ENCODE measurements around the gene GASK1A. TPM values are rescaled to one million over a fixed set of nuclear protein-coding genes. Genes with fewer than 3 reads are reported as not detected.

Gene GASK1A
- total and polyA plus RNA-seq, 11 donors = 0.19 to 2.5 (median 0.51) TPM

- Histone ChIP-seq H3K9me3 (no peaks in the 10 kb centered on the region), H3K36me3 (no peaks in the 10 kb centered on the region), H3K27me3 (no peaks in the 10 kb centered on the region), H3K4me1 (peaks cover 0 to 16% (median 3%) of the 10 kb centered on the region in 12 donors), H3K4me3 (no peak overlapping the region), H3K27ac (no peak overlapping the region)
- DNase-seq (no peak), ATAC-seq (no peak)
- WGBS, 4 donors = 91 to 100% (median 94%) methylated on average over 2 of the region's 2 CpGs
- intact Hi-C loops (cut with DNase I) = no loop called here
- TF ChIP-seq POLR2A (IDR thresholded peaks at IDR 0.05) = no peak
- TF ChIP-seq CTCF (IDR thresholded peaks at IDR 0.05) = no peak
Measured at GRCh38 chr3:43094381-43094780, 115.3 kb downstream of the GASK1A start.

- intact Hi-C loops (cut with DNase I) = no loop called here
- Histone ChIP-seq H3K4me3 (no peak overlapping the region), H3K27ac (no peak overlapping the region), H3K27me3 (no peaks in the 10 kb centered on the region), H3K4me1 (peaks cover 0 to 16% (median 3%) of the 10 kb centered on the region in 12 donors), H3K9me3 (no peaks in the 10 kb centered on the region), H3K36me3 (no peaks in the 10 kb centered on the region)
- 85 to 94% (median 89%) methylated on average over 4 of the region's 4 CpGs for WGBS, 4 donors
- no peak for TF ChIP-seq POLR2A (IDR thresholded peaks at IDR 0.05)
- TF ChIP-seq CTCF (IDR thresholded peaks at IDR 0.05) = no peak
- ATAC-seq = no peak
- no peak for DNase-seq
Measured at GRCh38 chr3:43094851-43095250, 115.7 kb downstream of the GASK1A start.

- no peak overlapping the region for H3K27ac ChIP-seq
- H3K36me3 ChIP-seq = no peaks in the 10 kb centered on the region
- no peak overlapping the region for H3K4me3 ChIP-seq
- TF ChIP-seq POLR2A (IDR thresholded peaks at IDR 0.05) = no peak
- intact Hi-C loops (cut with DNase I) = no loop called here
- ATAC-seq = no peak
- no peak for DNase-seq
- no peaks in the 10 kb centered on the region for H3K27me3 ChIP-seq
- 96 to 98% (median 97%) methylated on average over 4 to 5 of the region's 5 CpGs for WGBS, 4 donors
- H3K9me3 ChIP-seq = no peaks in the 10 kb centered on the region
- H3K4me1 ChIP-seq = peaks cover 0 to 16% (median 3%) of the 10 kb centered on the region in 12 donors
Measured at GRCh38 chr3:43095370-43095769, 116.3 kb downstream of the GASK1A start.

- intact Hi-C loops (cut with DNase I) = no loop called here
- Histone ChIP-seq H3K4me3 (no peak overlapping the region), H3K36me3 (no peaks in the 10 kb centered on the region), H3K9me3 (no peaks in the 10 kb centered on the region), H3K4me1 (peaks cover 0 to 16% (median 0%) of the 10 kb centered on the region in 12 donors), H3K27me3 (no peaks in the 10 kb centered on the region), H3K27ac (no peak overlapping the region)
- DNase-seq = no peak
- no peak for TF ChIP-seq CTCF (IDR thresholded peaks at IDR 0.05)
- TF ChIP-seq POLR2A (IDR thresholded peaks at IDR 0.05) = no peak
- ATAC-seq = no peak
- WGBS, 4 donors = 75 to 82% (median 78%) methylated on average over 3 of the region's 3 CpGs
Measured at GRCh38 chr3:43096761-43097160, 117.7 kb downstream of the GASK1A start.

GRCh38 chr3:43097400-43098080 lies 118.4 kb downstream of the GASK1A start:
- TF ChIP-seq CTCF (IDR thresholded peaks at IDR 0.05) (no peak), POLR2A (IDR thresholded peaks at IDR 0.05) (no peak)
- intact Hi-C loops (cut with DNase I) = no loop called here
- Histone ChIP-seq H3K4me3 (no peak overlapping the region), H3K27me3 (no peaks in the 10 kb centered on the region), H3K4me1 (peaks cover 0 to 23% (median 0%) of the 10 kb centered on the region in 12 donors), H3K27ac (no peak overlapping the region), H3K9me3 (no peaks in the 10 kb centered on the region), H3K36me3 (no peaks in the 10 kb centered on the region)
- DNase-seq (no peak), ATAC-seq (no peak)
- 72 to 78% (median 76%) methylated on average over 5 of the region's 5 CpGs for WGBS, 4 donors

All from heart left ventricle (tissue), 16 donors.